Gastroesophageal sphincter (tissue), 3 donors: ENCODE data around the gene IL36A.

Source experiments
- EP300 ChIP-seq: sonication (generic); formaldehyde crosslinking; IDR thresholded peaks from one replicate; pipeline ENCODE4 v1.6.1; 2017; ENCODE audit warnings: antibody characterized with exemption, mild to moderate bottlenecking
- POLR2A ChIP-seq, 2 donors: fragments of 450-650 bp; IDR thresholded peaks; one replicate each; pipeline ENCODE4 v1.6.1; 2017; ENCODE audit warnings: antibody characterized with exemption in 2 of 2, mild to moderate bottlenecking in 2 of 2, moderate library complexity in 1 of 2
- POLR2AphosphoS5 ChIP-seq: sonication (generic); formaldehyde crosslinking; IDR thresholded peaks from one replicate; pipeline ENCODE4 v1.6.1; 2017; ENCODE audit warnings: antibody characterized with exemption
- TF ChIP-seq, protein P1 (sequence below), 4 experiments: fragments of 200-600 bp in 2 of 4; fragments of 450-650 bp in 2 of 4; sonication (generic) in 1 of 4; IDR thresholded peaks; one replicate each; pipeline ENCODE4 v1.5.1; 2017 to 2019; ENCODE audit warnings: antibody characterized with exemption in 4 of 4, mild to moderate bottlenecking in 2 of 4, moderate library complexity in 2 of 4

DNA sequence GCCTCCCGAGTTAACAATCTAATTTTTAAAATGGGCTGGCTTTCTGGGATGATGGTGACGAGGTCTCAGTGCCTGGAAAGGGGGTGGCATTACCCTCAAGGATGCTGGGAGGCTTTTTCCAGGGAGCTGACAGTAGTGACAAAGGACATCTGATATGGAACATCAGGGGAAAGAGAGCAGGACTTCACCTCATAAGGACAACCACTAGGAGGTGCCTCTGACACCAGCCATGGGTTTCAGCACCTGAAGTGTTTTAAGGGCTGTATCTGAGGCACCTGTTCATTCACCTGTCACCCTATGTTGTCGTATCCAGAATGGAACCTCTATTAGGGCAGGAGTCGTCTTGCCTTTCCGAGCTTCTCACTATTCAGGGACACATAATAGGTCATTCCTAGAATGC, 36.6 kb downstream of the IL36A start:
- TF ChIP-seq, protein P1, sequence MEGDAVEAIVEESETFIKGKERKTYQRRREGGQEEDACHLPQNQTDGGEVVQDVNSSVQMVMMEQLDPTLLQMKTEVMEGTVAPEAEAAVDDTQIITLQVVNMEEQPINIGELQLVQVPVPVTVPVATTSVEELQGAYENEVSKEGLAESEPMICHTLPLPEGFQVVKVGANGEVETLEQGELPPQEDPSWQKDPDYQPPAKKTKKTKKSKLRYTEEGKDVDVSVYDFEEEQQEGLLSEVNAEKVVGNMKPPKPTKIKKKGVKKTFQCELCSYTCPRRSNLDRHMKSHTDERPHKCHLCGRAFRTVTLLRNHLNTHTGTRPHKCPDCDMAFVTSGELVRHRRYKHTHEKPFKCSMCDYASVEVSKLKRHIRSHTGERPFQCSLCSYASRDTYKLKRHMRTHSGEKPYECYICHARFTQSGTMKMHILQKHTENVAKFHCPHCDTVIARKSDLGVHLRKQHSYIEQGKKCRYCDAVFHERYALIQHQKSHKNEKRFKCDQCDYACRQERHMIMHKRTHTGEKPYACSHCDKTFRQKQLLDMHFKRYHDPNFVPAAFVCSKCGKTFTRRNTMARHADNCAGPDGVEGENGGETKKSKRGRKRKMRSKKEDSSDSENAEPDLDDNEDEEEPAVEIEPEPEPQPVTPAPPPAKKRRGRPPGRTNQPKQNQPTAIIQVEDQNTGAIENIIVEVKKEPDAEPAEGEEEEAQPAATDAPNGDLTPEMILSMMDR (IDR thresholded peaks at IDR 0.05): no peak
- no peak for TF ChIP-seq EP300
- TF ChIP-seq POLR2A (IDR thresholded peaks at IDR 0.05): no peak
- TF ChIP-seq POLR2AphosphoS5: no peak
